Mesendoderm (in vitro differentiated cells): ENCODE data around the gene PRKCG.

Source experiments
- DNase-seq: peaks from one replicate; pipeline ENCODE4 v3.0.0; 2013
- H2AK5ac ChIP-seq: 2 replicates; pipeline ENCODE4 v1.6.1; 2013; ENCODE audit warnings: low read length, inconsistent platforms
- H2BK120ac ChIP-seq: 2 replicates; pipeline ENCODE4 v1.6.1; 2013; ENCODE audit warnings: low read depth, mild to moderate bottlenecking, low read length, moderate library complexity, mixed read lengths
- H2BK15ac ChIP-seq: replicated peaks from 2 replicates; pipeline ENCODE4 v1.6.1; 2013; ENCODE audit warnings: low read depth, mild to moderate bottlenecking, moderate library complexity
- H2BK5ac ChIP-seq: 2 replicates; pipeline ENCODE4 v1.6.1; 2013; ENCODE audit warnings: low read length, inconsistent platforms
- H3K18ac ChIP-seq: 2 replicates; pipeline ENCODE4 v1.6.1; 2013; ENCODE audit warnings: mild to moderate bottlenecking, low read length, mixed read lengths
- H3K23ac ChIP-seq: one replicate; pipeline ENCODE4 v1.6.1; 2013; ENCODE audit warnings: low read length
- H3K27ac ChIP-seq: 2 replicates; pipeline ENCODE4 v1.5.1; 2013; ENCODE audit warnings: low read depth, mild to moderate bottlenecking, inconsistent platforms, low read length, moderate library complexity
- H3K27me3 ChIP-seq: 2 replicates; pipeline ENCODE4 v1.6.1; 2013; ENCODE audit warnings: low read length, control low read depth, mild to moderate bottlenecking, inconsistent platforms; ENCODE audit not compliant: insufficient read depth, poor library complexity
- H3K36me3 ChIP-seq: 2 replicates; pipeline ENCODE4 v1.6.1; 2013; ENCODE audit warnings: low read length, inconsistent platforms; ENCODE audit not compliant: control insufficient read depth, insufficient read depth
- H3K4ac ChIP-seq: one replicate; pipeline ENCODE4 v1.6.1; 2013; ENCODE audit warnings: low read depth, mild to moderate bottlenecking, low read length, moderate library complexity
- H3K4me1 ChIP-seq: 2 replicates; pipeline ENCODE4 v1.6.1; 2013; ENCODE audit warnings: low read depth, low read length, inconsistent platforms; ENCODE audit not compliant: control insufficient read depth
- H3K4me2 ChIP-seq: 2 replicates; pipeline ENCODE4 v1.6.1; 2013; ENCODE audit warnings: low read length
- H3K4me3 ChIP-seq: 2 replicates; pipeline ENCODE4 v1.5.1; 2013; ENCODE audit warnings: mild to moderate bottlenecking, low read length
- H3K56ac ChIP-seq: one replicate; pipeline ENCODE4 v1.6.1; 2013; ENCODE audit warnings: low read length
- H3K79me1 ChIP-seq: 2 replicates; pipeline ENCODE4 v1.6.1; 2013; ENCODE audit warnings: low read length, inconsistent platforms
- H3K79me2 ChIP-seq: 2 replicates; pipeline ENCODE4 v1.6.1; 2013; ENCODE audit warnings: mild to moderate bottlenecking, low read length; ENCODE audit not compliant: control insufficient read depth, insufficient read depth
- H3K9ac ChIP-seq: 2 replicates; pipeline ENCODE4 v1.6.1; 2013; ENCODE audit warnings: low read length, inconsistent platforms
- H4K5ac ChIP-seq: one replicate; pipeline ENCODE4 v1.6.1; 2013; ENCODE audit warnings: low read length
- H4K8ac ChIP-seq: one replicate; pipeline ENCODE4 v1.6.1; 2013; ENCODE audit warnings: low read depth, mild to moderate bottlenecking, control low read depth, low read length, moderate library complexity
- WGBS: extraction: QIAGEN DNeasy Blood & Tissue Kit; methylation state at CpG from one replicate; pipeline ENCODE4 v1.1.7; 2013; ENCODE audit warnings: low lambda C conversion rate, missing lambda C conversion rate; ENCODE audit not compliant: insufficient coverage; ENCODE audit errors: extremely low coverage; 5-methylcytosine and 5-hydroxymethylcytosine counted together

Gene PRKCG

GRCh38 chr19:53878776-53879139 is 3.2 kb upstream of the PRKCG start:
- peak overlapping the region; percentile 96 for H3K9ac ChIP-seq
- H3K36me3 ChIP-seq, result peaks cover 3% of the 10 kb centered on the region
- H3K4ac ChIP-seq, result peak overlapping the region; percentile 39
- H2BK15ac ChIP-seq, result no peak overlapping the region
- H2AK5ac ChIP-seq, result no peak overlapping the region
- DNase-seq, result no peak
- WGBS, result no CpG with 5 or more reads among the region's 12 CpGs
- H3K4me3 ChIP-seq, result peak overlapping the region; percentile 64
- no peaks in the 10 kb centered on the region for H3K79me2 ChIP-seq
- H2BK120ac ChIP-seq, result no peak overlapping the region
- H3K23ac ChIP-seq, result no peak overlapping the region
- H4K5ac ChIP-seq, result peak overlapping the region; percentile 84
- H3K18ac ChIP-seq, result peak overlapping the region; percentile 52
- no peak overlapping the region for H4K8ac ChIP-seq
- no peak overlapping the region for H2BK5ac ChIP-seq
- H3K56ac ChIP-seq, result peak overlapping the region; percentile 98
- H3K27ac ChIP-seq, result no peak overlapping the region
- peaks cover 2% of the 10 kb centered on the region for H3K27me3 ChIP-seq
- H3K79me1 ChIP-seq, result peaks cover 5% of the 10 kb centered on the region
- peaks cover 5% of the 10 kb centered on the region for H3K4me1 ChIP-seq
- H3K4me2 ChIP-seq, result peak overlapping the region; percentile 92

GRCh38 chr19:53879140-53880081 is 2.6 kb upstream of the PRKCG start:
- peaks cover 5% of the 10 kb centered on the region for H3K4me1 ChIP-seq
- H3K27me3 ChIP-seq, result peaks cover 3% of the 10 kb centered on the region
- peak; percentile 98 for DNase-seq
- peak overlapping the region; percentile 74 for H2BK5ac ChIP-seq
- no peak overlapping the region for H3K23ac ChIP-seq
- H3K4me2 ChIP-seq, result peak overlapping the region; percentile 96
- H4K5ac ChIP-seq, result peak overlapping the region; percentile 89
- H3K27ac ChIP-seq, result no peak overlapping the region
- peak overlapping the region; percentile 98 for H3K56ac ChIP-seq
- WGBS, result no CpG with 5 or more reads among the region's 51 CpGs
- H2AK5ac ChIP-seq, result peak overlapping the region; percentile 17
- no peak overlapping the region for H2BK120ac ChIP-seq
- H3K18ac ChIP-seq, result peak overlapping the region; percentile 52
- no peak overlapping the region for H4K8ac ChIP-seq
- H3K4ac ChIP-seq, result peak overlapping the region; percentile 39
- H3K79me1 ChIP-seq, result peaks cover 2% of the 10 kb centered on the region
- no peaks in the 10 kb centered on the region for H3K79me2 ChIP-seq
- H3K36me3 ChIP-seq, result no peaks in the 10 kb centered on the region
- peak overlapping the region; percentile 64 for H3K4me3 ChIP-seq
- peak overlapping the region; percentile 96 for H3K9ac ChIP-seq
- no peak overlapping the region for H2BK15ac ChIP-seq

- Histone ChIP-seq H3K4me1 (peaks cover 5% of the 10 kb centered on the region), H4K8ac (no peak overlapping the region), H3K79me2 (no peaks in the 10 kb centered on the region), H2BK120ac (no peak overlapping the region), H3K27me3 (peaks cover 3% of the 10 kb centered on the region), H3K36me3 (no peaks in the 10 kb centered on the region), H3K18ac (no peak overlapping the region), H2BK15ac (no peak overlapping the region), H3K27ac (no peak overlapping the region), H2AK5ac (no peak overlapping the region), H3K9ac (peak overlapping the region; percentile 59), H3K4me3 (no peak overlapping the region), H3K4me2 (peak overlapping the region; percentile 89), H3K56ac (peak overlapping the region; percentile 80), H3K79me1 (no peaks in the 10 kb centered on the region), H2BK5ac (no peak overlapping the region), H3K4ac (no peak overlapping the region), H3K23ac (no peak overlapping the region), H4K5ac (no peak overlapping the region)
- DNase-seq, result no peak
- WGBS, result no CpG with 5 or more reads among the region's 6 CpGs
Observed at GRCh38 chr19:53880711-53881481, 1.1 kb upstream of the PRKCG start.

GRCh38 chr19:53882391-53883050 is 524 bp downstream of the PRKCG start:
- Histone ChIP-seq H3K4me2 (peak overlapping the region; percentile 64), H3K56ac (peak overlapping the region; percentile 15), H3K18ac (no peak overlapping the region), H3K79me1 (no peaks in the 10 kb centered on the region), H3K27ac (no peak overlapping the region), H2BK120ac (no peak overlapping the region), H3K4ac (no peak overlapping the region), H3K4me3 (no peak overlapping the region), H2BK5ac (no peak overlapping the region), H3K23ac (no peak overlapping the region), H3K4me1 (peaks cover 5% of the 10 kb centered on the region), H3K36me3 (no peaks in the 10 kb centered on the region), H2BK15ac (no peak overlapping the region), H3K9ac (peak overlapping the region; percentile 13), H3K79me2 (no peaks in the 10 kb centered on the region), H2AK5ac (no peak overlapping the region), H3K27me3 (peaks cover 3% of the 10 kb centered on the region), H4K5ac (no peak overlapping the region), H4K8ac (no peak overlapping the region)
- DNase-seq, result no peak
- WGBS, result no CpG with 5 or more reads among the region's 18 CpGs

GRCh38 chr19:53883231-53883661 is 1.2 kb downstream of the PRKCG start:
- H3K4me3 ChIP-seq, result no peak overlapping the region
- no CpG with 5 or more reads among the region's 19 CpGs for WGBS
- H3K27ac ChIP-seq, result no peak overlapping the region
- no peak overlapping the region for H2BK120ac ChIP-seq
- H4K8ac ChIP-seq, result no peak overlapping the region
- H2AK5ac ChIP-seq, result no peak overlapping the region
- no peak overlapping the region for H3K4ac ChIP-seq
- H3K18ac ChIP-seq, result no peak overlapping the region
- no peak overlapping the region for H4K5ac ChIP-seq
- peaks cover 5% of the 10 kb centered on the region for H3K4me1 ChIP-seq
- no peaks in the 10 kb centered on the region for H3K79me1 ChIP-seq
- no peaks in the 10 kb centered on the region for H3K79me2 ChIP-seq
- H3K9ac ChIP-seq, result no peak overlapping the region
- H3K4me2 ChIP-seq, result no peak overlapping the region
- H3K23ac ChIP-seq, result no peak overlapping the region
- no peak overlapping the region for H2BK15ac ChIP-seq
- DNase-seq, result no peak
- no peaks in the 10 kb centered on the region for H3K36me3 ChIP-seq
- no peak overlapping the region for H3K56ac ChIP-seq
- H3K27me3 ChIP-seq, result peaks cover 3% of the 10 kb centered on the region
- H2BK5ac ChIP-seq, result no peak overlapping the region
